CD4-positive, alpha-beta T cell treated with Interleukin-15 for 1 hour (primary cell): ENCODE data around the gene KRTAP6-2.

ENCODE experiments used
- DNase-seq: peaks from one replicate; pipeline ENCODE4 v3.0.0-alpha.2; 2020

Gene KRTAP6-2

GRCh38 chr21:30563630-30564029 lies 35.1 kb downstream of the KRTAP6-2 start:
- no peak for DNase-seq

GRCh38 chr21:30563072-30563471 lies 35.6 kb downstream of the KRTAP6-2 start:
- DNase-seq = no peak

- DNase-seq = no peak
Observed at GRCh38 chr21:30561957-30562356, 36.7 kb downstream of the KRTAP6-2 start.

- DNase-seq = no peak
Observed at GRCh38 chr21:30561264-30561895, 37.3 kb downstream of the KRTAP6-2 start, which contains the start of gene KRTAP19-7. Gene KRTAP19-7 (minus strand): TSS chr21:30561314. CDS start chr21:30561289, 25 bp downstream.

- DNase-seq = no peak
Observed at GRCh38 chr21:30555095-30555494, 43.6 kb downstream of the KRTAP6-2 start.

- DNase-seq = no peak
Observed at GRCh38 chr21:30552782-30553181, 45.9 kb downstream of the KRTAP6-2 start.
